Superior temporal gyrus (tissue), 1 donor: Measurements from ENCODE around the gene XRCC6.
"Not testable (repeated sequence)": the region's sequence is repeated elsewhere in the genome, so short reads cannot be mapped to it uniquely, and the experiment has no call there.

Source experiments
- DNase-seq: peaks from one replicate; pipeline ENCODE4 v3.0.0-alpha.2; 2016; ENCODE audit errors: extremely low spot score

Gene XRCC6

GRCh38 chr22:41621099-41621910, at the start of gene XRCC6:
TSS of gene XRCC6 (plus strand) at chr22:41621295. CDS start at chr22:41622005, 710 bp downstream.
- peak; percentile 100 for DNase-seq

- no peak for DNase-seq
Measured at GRCh38 chr22:41571786-41572185, 49.3 kb upstream of the XRCC6 start.

DNA sequence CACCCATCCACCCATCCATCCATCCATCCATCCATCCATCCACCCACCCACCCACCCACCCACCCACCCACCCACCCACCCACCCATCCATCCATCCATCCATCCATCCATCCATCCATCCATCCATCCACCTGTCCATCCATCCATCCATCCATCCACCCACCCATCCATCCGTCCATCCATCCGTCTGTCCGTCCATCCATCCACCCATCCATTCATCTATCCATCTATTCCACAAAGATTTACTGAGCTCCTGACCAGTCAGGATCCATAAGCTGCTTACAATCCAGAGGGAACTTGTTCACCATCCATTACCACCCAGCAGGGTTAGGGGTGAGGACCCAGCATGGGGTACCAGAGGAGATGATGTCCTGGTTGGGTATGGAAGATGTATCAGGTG, 48.8 kb upstream of the XRCC6 start:
- not testable (repeated sequence) for DNase-seq

DNA sequence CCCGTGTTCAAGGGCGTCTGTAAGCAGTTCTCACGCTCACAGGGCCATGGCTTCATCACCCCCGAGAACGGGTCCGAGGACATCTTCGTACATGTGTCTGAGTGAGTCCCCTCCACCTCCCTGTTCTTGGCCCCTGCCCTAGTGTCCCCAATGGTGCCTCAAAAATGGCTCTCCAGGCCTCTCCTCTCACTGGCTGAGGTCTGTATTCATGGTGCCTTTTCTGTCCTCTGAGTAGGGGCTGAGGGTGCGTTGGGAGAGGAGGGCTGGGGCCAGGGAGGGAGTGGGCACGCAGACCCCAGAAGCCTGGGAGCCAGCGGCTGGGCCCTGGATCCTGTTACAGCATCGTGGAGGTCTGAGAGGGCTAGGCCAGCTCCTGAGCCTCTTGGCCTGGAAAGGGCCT, 47.4 kb upstream of the XRCC6 start:
- DNase-seq, result no peak

DNA sequence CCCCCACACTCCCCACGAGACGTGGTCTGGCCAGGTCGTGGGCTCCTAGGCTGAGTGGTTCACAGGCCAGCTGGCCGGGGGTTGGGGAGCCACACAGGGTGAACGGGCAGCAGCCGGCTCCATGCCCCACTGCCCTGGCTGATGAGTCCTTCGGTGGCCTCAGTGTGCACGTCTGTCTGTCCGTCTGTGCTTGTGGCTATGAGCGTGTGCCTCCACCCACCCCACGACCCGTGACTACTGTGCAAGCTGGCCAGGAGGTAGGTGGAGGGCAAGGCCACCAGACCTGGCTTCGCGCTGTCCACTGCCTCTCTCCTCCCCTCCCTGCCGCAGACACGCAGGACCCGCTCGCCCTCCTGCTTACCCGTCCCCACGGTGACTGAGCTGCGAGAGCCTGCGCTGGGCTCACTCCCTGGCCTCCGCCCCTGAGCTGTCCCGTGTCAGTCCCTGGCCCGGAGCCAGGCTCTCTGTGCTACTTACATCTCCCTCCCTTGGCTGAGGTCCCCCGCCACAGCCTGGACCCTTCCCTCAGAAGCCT, 46.2 kb upstream of the XRCC6 start:
- DNase-seq, result no peak

DNA sequence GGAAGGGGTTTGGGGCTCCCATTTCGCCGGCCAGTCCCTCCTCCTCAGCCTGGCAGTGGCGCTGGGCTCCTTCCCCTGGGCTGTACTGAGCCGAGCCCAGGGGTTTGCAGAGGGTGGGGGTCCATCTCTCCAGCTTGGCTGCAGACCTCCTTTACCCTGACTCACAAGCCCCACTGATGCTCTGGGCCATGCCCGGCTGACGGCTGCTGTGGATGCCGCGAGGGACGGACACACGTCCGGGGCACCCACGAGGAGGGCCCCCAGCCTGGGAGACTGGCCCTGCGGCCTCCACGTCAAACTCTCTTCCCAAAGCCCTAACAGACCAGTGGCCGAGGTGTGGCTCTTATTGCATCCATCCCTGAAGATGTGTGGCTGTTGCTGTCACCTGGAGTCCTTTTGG, 45.6 kb upstream of the XRCC6 start:
- DNase-seq, result no peak

GRCh38 chr22:41576877-41577276, 44.2 kb upstream of the XRCC6 start:
- DNase-seq, result no peak

DNA sequence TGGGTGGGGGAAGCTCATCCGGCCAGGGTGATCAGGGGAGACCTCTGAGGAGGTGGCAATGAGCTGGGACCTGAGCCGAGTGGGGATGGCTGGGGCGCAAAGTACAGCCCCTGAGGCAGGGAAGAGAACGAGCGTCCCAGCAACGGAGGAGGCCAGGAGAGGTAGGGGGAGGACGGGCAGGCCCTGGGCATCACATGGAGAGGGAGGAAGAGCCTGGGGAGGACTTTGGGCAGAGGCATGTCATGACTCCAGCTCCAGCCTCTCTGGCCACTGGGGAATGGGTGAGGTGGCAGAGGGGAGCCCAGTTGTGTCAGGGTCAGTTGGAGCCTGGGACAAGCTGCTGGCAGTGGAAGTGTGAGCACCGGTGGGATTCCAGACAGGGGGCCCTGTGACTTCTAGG, 43.0 kb upstream of the XRCC6 start:
- no peak for DNase-seq

DNA sequence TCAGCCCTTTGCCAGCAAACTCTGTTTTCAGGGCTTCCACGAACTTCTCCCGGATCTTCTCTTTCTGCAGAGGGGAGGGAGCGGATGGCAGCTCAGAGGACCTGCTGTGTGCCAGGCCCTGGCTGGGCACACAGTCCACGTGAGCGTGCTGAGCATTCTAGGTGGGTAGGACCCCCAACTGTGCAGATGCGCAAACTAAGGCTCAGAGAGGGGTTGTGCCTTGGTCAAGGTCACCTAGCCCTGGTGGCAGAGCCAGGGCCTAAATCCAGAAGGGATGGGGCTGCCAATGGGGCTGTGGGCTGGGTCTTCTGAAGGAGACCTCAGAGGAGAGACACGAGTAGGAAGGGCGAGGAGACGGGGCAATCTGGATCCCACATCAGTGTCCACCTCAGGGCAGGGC, 42.3 kb upstream of the XRCC6 start:
- DNase-seq, result no peak

GRCh38 chr22:41579297-41579996, 41.6 kb upstream of the XRCC6 start:
- DNase-seq, result no peak

GRCh38 chr22:41579997-41580355, 41.1 kb upstream of the XRCC6 start:
- DNase-seq, result no peak

GRCh38 chr22:41582694-41583093, 38.4 kb upstream of the XRCC6 start:
- DNase-seq, result no peak

DNA sequence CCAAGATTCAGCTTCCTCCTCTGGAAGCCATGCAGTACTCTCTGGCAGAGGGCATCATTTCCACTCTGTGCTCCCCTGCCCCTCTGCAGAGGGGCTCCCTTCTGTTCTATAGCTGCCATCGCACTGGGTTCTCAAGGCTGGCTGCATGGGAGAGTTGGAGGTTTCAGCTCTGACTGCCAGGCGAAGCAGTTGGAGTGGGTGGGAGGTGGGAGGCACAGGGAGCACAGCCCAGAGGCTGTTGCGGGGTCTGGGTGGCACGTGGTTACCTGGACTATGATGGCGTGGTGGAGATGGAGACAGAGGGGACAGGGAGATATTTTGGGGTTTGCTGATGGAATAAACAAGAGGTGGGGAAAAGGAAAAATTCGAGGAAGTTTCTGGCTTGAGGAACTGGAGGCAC, 36.2 kb upstream of the XRCC6 start:
- no peak for DNase-seq

GRCh38 chr22:41585898-41586297, 35.2 kb upstream of the XRCC6 start:
- DNase-seq, result no peak

GRCh38 chr22:41587347-41587723, 33.8 kb upstream of the XRCC6 start:
- DNase-seq, result no peak

DNA sequence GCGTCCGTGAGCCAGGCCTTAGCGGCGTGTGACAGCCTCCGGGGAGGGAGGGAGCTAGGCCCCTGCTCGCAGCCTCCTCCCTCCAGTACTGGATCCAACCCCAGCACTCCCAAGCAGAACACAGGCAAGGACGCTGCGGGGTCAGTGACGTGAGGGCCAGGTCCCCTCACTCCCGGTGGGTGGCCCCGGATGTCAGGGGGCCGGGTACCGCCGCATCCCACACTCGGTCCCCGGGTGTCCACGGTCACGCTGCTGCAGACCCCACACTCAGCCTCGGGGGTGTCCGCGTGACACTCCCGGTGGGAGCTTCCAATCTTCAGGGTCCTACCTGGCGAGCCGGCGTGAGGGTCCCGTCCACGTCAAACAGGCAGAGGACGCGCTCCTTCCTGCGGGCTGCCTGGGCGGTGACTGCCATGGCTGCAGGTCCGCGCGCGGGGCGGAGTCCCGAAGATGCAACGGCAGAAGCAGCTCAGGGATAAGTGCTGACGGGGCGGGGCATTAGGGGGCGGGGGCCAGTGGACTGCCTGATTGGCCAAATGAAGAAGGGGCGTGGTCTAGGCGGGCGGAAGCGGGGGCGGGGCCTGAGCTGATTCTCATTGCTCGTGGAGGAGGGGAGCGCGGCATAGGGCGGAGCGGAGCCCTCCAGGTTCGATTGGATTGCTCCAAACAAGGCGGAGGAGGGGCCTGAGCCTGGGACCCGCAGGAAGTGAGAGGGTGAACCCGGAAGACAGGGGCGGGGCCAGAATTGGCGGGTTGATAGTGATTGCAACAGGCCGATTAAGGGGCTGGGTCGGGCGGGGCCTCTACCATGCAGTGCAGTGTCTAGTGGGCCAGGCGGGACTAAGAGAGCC, 31.5 kb upstream of the XRCC6 start, which contains the start of gene PMM1:
Gene PMM1, minus strand, starts transcription at position 450 of the 851 bp plus-strand sequence. Its CDS starts 35 bp downstream, at position 415.
- DNase-seq, result peak; percentile 99

- DNase-seq, result not testable (repeated sequence)
Measured at GRCh38 chr22:41593336-41593960, 27.6 kb upstream of the XRCC6 start.

GRCh38 chr22:41595703-41596102, 25.4 kb upstream of the XRCC6 start:
- DNase-seq, result no peak

DNA sequence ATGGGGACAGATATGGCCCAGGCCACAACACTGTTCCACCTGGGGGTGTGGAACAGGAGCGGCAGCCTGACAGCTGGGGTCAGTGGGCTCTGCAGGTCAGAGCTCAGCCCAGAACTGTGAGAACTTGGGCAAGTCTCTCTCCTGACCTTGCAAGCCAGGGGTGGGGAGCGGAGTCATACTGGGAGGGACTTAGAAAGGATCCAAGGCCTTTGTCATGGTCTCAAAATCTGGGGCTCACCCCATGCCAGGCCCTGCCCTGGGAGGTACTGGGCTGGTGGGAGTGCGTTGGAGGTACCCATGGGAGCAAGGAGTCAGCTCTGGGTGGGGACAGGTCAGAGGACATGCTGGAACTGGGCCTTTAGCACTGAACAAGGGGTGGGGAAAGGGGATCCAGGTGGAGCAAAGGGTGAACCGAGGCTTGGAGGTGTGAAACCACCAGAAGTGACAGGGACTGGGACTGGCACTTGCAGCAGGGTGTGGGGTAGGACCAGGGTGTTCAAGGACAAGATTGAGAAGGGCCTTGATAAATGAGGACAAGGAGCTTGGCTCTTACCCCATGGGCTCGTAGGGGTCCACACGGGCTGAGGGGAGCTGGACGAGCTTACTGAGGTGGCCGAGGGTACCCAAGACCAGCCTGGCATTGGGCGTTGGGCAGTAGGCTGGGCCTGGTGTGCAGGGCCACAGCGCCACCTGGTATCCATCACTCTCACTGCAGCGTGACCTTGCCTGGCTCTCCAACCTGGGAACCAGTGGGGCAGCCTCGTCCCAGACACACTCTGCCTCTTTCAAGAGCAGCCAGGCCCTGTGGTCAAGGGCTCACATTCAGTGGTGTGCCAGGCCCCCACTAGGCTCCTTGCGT, 24.1 kb upstream of the XRCC6 start:
- DNase-seq, result peak; percentile 66

DNA sequence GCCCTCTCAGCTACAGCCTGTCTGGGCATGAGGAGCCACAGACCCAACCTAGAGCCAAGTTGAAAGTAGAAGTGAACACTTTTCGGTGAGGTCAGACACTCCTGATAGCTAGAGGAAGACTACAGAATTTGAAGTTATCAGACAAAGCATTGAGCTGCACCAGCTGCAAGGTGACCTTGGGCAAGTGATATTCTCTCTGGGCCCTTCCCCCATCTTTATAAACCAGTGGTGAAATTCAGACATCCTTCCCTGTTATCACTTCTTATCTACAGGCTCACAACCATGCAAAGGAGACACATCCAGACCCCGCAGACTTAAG, 23.5 kb upstream of the XRCC6 start:
- no peak for DNase-seq

DNA sequence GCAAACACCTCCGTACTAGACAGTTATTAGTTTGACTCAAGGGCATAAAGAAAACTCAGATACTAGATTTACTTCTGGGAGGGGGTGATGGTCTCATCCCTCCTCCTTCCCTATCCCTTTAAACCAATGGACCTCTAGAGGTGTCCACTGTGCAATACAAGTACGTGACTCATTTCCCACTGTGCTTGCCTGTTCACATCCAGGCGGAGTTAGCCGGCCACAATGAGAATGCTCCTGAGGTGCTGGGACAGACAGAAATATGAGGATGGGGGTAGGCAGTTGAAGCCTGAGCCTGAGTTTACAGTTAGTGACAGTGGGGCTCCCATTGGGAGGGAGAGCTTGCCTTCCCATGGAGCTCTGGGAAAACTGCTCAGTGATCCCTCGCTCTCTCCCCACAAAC, 23.0 kb upstream of the XRCC6 start:
- no peak for DNase-seq
